Hindlimb muscle (tissue), 1 donor: Measurements from ENCODE around the gene PPM1F. TPM values are rescaled to one million over a fixed set of nuclear protein-coding genes. Genes with fewer than 3 reads are reported as not detected.

Source experiments
- DNase-seq: peaks from one replicate; pipeline ENCODE4 v3.0.0-alpha.2; 2013
- polyA plus RNA-seq: library from polyadenylated mRNA; unstranded; fragments of 120-200 nt; gene quantifications from one replicate; pipeline ENCODE4 v1.2.1, GENCODE V29; 2013; ENCODE audit not compliant: insufficient read length

Gene PPM1F
- polyA plus RNA-seq, 1 donor: 52.5 TPM

DNA sequence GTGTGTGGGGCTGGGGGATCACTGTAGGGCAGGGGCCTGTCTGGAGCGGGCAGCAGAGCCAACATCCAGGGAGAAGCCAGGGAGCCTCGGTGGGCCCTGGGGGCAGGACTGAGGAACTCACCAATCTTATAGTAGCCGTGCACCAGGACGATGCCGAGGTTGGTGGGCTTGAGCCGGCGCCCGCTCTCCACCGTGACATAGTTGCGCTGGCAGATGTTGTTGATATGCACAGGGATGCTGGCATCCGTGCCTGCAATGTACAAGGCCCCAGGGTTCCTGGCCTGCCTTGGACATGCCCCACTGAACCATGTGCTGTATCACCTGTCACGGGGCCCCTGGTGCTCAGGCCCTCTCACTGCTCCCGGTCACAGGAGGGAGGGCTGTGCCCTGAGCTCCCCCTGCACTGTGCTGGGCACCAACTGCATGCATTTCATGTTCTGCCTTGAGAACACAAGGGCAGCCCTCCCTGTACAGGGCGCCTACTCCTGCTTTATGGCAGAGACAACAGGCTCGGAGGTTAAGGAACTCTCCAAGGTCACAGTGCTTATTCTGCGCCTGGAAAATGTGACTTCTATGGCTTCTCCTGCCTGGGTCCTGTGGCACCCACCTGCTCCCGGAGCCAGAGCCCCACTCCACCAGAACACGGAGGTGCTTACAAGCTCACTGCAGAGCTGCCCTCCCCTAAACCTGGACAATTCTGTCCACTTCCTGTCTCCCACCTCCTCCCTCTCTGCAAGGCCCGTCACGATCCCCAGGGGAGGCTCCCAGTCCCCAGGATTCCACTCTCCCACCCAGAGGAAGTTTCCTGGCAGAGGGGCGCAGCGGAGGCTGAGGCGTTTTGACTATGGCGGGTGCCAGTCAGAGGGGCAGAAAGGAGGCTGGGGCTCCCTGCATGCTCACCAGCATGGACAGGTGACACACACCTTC, 7.8 kb upstream of the PPM1F start:
- no peak for DNase-seq

DNA sequence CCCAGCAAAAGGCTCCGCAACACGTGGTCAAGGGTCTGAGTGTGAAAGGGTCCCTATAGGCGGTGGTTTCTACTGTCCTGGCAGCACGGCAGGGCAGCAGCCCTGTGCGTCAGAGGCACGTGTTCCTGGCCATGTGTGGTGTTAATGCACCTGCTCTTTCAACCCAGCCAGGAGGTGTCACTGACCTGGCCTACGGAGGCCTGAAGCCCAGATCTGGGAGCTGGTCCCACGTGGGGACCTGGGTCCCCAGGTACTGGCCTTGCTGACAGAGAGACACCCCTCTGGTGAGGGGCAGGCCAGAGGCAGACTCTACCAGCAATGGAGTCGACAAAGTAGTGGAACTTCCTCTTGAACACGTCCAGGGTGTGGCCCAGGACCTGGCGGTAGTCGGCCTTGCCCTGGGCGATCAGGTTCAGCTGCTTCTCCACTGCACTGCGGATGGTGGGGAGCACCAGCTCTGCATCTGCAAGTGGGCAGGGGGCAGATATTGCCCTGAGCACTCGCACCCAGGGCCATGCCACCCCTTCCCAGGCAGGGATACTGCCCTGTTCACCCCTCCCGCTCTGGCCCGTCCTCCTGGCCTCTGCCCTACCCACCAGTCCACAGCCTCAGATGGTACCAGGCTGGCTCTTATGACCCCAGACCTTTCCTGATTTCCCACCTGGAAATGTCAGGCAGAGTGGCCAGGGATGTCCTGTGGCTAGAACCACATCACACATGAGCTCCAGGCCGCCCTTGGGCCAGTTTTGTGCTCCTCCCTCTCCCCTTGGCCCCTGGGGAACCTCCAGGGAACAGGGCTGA, 6.8 kb upstream of the PPM1F start:
- no peak for DNase-seq

DNA sequence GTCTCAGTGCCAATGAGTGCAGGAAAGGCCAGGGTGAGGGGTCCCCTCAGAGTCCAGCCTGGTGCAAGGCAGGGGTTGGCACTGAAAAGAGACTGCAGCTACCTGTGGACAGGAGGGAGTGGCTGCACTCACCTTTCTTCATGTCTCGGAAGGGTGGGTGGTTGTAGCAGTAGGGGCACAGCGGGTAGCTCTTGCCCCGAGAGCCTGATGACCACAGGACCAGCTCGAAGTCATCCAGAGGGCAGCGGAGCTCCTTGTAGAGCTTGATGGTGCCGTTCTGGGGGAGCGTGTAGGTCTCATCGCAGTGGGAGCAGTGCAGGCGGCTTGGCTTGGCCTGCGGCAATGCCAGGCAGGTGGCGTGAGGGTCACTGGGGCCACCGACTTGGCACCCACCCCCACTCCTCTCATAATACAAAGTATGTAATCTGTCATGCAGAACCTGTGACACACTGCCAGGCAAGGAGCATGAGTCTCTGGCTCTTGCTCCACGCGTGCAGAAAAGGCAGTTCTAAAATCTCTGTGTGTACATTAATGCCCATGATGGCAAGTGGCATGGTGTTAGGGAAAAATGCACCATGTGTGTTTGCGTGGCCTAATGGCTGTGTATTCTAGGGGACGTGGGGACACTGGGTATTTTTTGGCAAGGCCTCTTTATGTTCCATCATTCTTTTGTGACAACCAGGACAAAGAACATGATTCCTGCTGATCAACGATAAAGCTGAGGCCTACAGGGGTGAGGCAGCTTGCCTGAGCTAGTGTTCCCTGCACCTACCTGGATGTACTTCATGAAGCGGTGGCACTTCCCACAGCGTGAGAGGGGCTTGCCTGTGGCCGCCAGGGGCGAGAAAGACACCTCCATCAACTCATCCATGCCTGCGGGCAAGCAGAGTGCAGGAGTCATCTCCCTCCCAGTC, 6.0 kb upstream of the PPM1F start:
- DNase-seq: no peak

DNA sequence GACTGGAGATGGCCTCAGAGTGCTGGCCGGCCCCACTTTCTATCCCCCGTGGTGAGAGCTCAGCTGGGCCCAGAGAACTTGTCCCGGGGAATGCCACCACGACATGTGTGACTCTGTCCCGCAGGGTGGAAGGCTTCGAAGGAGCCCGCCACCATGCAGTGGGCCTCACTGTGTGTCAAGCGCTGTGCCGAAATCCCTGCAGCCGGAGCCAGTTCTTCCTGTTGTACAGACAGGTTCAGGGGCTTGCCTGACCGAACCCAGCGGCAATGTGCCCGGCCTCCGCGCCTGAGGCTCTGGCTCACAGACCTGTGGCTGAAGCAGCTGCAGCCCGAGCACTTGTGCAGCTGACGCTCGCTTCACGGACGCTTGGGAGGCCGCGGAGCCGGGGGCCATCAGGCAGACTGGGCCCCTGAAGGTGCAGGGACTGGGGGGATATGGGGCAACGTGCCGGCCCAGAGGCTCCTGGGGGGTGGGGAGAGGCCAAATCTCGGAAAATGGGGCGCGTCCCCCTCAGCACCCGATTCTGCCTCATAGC, 650 bp downstream of the PPM1F start:
- DNase-seq: no peak

DNA sequence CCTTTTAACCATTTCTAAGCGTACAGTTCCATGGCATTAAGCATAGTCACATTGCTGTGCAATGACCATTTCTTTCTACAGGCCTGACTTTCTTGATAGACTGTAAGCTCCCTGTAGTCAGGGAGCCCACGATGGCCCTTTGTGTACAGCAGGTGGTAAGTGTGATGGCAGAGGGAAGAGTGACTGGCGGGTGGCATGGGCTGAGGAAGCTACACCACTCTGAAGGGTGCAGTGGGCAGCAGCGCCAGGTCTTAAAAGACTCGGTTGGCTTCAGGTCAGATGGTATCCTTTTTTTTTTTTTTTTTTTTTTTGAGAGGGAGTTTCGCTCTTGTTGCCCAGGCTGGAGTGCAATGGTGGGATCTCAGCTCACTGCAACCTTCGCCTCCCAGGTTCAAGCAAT, 1.6 kb downstream of the PPM1F start:
- DNase-seq: no peak

DNA sequence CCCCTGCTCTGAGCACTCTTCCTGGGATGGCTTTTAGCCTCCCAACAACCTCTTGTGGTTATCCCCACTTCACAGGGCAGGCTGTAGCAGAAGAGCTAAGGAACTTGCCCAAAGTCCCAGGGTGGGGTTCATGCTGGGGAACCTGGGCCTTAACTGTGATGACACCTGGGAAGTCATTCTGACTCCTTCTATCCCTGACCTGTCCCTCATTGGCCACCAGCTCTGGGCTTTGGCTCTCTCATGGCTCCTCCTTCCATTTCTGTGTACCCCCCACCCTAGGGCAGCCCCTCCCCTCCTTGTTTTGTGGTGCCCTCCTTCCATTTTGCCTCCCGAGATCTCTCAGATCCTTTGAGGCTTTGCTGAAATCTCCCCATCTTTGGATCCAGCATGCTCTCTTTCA, 2.7 kb downstream of the PPM1F start:
- no peak for DNase-seq

DNA sequence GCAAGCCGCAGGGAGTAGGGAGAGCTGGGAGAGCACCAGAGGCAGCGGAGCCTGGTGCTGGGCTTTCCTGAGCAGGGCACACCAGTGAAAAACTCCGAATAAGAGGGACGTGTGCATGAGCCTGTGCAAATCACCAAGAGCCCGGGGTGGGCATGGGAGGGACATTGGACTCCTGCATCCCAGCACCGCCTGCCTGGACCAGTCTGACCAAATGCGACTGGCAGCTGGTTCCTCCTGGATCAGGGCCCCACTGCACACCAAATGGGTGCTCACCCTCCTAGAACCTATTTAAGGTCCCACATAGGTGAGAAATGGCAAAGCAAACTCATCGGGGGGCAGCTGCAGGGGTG, 3.1 kb downstream of the PPM1F start:
- no peak for DNase-seq

DNA sequence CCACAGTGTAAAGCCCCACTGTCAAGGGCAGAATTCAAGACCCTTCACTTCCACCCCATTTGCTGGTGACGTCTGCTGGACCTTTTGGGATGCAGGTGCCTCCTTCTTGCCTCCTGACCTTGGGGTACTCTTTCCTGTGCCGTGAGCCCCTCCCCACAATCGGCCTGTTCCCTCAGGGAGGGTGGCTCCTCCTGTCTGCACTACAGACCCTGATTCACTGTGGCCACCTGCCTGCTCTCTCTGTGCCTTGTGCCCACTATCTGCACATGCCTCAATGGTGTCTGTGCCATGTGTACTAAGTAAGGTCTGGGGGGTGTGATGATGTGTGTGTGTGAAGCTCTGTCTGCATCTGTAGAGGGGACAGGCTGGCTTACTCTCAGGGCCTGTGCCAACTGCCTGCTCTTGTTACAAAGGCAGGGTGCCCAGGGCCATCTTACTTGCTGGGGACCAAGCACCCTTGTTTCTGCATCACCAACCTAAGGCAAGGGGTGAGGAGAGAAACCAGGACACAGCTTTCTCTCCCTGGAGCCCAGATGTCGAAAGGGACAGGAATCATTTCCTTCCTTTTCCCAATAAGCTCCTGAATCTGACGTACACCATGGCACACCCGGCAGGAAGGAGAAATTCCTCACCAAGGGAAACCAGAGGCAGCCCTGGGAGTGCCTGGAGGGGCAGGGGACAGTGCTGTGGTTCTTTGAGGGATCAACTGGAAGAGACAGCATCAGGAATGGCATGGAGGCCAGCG, 3.7 kb downstream of the PPM1F start:
- no peak for DNase-seq

DNA sequence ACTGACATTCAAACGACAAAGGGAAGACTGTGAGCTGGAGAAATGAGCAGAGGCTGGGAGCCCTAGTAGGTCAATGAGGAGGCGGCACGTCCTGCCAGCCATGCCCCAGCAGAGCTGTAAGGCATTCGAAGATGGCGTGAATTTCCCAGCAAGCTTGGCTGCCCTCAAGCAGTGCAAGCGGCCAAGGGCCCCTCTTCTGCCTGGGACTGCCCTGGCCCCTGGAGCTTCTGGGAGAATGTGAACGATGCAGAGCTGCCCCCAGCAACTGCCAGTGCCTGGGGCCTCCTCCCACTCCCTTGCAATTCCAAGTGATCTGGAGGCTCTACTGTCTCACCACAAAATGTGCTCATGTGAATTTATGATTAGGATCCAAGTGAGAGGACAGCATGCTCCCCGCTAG, 4.3 kb downstream of the PPM1F start:
- DNase-seq: no peak

DNA sequence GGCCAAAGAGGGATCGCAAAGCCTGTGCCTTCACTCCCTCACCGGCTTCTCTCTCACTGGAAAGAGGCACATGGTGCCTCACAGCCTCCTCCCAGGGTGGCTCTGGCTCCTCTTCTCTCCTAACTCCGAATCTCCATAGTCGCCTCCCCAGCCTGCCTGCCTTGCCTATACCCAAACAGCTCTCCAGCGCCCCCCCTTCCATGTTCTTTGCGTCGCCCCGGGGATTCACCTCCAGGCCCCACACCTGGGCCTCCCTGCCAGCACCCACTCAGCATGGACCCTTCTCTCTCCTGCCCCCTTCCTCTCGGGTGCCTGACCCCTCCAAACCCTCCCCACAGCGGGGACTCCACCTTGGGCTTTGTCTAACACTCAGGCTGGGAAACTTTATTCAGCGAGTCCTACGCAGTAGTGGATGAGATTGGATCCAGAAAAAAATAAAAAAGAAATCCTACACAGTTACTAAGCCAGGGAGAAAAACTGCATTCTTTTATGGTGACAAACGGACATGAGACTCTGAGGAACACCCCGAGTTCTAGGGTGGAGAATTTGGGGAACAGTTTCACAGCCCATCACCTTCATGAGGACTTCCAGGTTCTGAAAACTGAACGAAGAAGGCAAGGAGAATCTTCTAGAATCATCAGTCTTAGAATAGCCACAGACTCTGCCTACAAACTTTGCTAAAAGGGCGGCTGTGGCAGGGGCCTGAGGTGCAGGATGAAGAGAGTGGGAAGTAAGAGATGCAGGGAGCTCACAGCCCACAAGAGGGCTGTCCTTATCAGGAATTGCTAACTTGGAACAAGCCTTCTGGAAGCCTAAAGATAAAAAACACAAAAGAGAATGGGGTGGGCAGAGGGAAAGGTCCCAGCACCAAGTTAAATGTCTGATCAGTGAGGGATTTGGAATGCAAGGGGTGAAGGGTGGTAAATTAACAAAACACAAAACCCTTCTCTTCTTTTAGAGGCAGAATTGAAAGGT, 5.3 kb downstream of the PPM1F start:
- DNase-seq: no peak

DNA sequence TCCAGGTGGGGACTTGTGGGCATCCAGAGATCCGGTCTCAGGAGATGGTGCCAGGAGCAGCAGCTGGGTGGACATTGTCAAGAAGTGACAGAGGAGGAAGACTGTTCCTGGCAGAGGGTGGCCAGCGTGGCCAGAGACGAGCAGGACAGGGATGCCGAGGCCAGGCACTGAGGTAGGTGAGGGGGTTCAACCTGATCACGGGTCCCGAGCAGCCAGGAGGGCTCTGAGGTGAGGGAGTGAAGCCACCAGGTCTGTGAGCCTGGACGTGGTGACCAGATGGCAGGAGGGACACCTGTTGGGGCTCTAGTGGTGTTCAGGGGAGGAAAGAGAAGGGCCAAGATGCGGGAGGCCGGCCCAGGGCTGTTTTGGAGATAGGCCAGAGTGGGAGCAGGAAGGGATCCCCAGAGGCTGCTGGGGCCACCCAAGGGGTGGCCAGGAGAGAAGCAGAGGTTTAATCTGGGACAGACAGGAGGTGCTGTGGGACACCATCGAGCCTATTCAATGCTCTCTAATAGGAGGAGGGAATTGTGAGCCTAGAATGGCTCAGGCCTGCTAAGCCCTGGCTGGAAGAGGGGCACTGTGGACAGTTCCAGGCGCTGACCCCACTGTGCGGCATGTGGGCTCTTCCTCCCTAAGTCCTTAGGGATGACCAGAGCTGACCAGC, 6.3 kb downstream of the PPM1F start:
- DNase-seq: no peak

DNA sequence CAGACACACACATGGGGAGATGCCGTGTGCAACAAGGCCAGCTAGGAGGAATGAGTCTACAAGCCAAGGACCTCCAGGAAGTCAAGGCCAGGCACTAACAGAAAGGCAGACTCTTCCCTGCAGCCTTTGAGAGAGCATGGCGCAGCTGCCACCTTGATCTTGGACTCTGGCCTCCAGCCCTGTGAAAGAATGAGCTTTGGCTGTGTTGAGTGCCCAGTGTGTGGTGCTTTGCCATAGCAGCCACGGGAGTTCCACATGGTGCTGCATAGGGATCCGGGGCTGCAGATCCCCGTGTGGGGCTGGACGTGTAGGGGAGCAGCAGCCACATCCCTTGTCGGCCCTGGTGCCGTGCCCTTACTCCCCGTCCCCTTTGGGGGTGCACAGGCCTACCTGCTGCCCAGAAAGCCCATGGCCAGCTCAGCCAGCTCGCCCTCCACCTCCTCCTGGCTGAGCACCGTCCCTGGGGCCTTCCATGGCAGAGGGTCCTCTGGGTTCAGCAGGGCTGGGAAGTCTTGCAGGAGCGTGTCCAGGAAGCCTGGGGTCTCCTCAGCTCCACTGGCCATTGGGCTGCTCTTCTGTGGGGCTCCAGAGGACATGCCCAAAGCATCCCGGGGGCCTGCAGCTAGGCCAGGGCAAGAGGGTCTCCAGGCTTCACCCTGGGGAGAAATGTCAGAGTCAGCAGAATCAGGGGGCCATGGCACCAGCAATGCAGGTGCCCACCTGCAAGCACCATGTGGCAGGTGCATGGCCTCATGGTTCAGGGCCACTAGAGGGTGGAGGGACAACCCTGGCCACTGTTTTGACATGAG, 7.0 kb downstream of the PPM1F start:
- DNase-seq: no peak

DNA sequence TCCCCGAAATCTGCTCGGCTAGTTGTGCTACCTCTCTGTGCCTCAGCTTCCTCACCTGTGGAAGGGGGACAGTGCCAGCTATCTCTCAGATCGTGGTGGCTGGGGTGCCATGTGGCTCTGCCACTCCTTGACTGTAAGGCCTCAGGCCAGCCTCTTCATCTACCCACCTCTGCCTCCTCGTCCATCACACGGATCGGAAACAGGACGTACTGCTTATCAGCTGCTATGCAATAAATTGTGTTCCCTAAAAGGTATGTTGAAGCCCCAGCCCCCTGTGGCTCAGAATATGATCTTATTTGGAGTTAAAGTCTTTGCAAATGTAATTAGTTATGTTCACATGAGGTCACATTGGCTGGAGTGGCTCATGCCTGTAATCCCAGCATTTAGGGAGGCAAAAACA, 7.8 kb downstream of the PPM1F start:
- no peak for DNase-seq

DNA sequence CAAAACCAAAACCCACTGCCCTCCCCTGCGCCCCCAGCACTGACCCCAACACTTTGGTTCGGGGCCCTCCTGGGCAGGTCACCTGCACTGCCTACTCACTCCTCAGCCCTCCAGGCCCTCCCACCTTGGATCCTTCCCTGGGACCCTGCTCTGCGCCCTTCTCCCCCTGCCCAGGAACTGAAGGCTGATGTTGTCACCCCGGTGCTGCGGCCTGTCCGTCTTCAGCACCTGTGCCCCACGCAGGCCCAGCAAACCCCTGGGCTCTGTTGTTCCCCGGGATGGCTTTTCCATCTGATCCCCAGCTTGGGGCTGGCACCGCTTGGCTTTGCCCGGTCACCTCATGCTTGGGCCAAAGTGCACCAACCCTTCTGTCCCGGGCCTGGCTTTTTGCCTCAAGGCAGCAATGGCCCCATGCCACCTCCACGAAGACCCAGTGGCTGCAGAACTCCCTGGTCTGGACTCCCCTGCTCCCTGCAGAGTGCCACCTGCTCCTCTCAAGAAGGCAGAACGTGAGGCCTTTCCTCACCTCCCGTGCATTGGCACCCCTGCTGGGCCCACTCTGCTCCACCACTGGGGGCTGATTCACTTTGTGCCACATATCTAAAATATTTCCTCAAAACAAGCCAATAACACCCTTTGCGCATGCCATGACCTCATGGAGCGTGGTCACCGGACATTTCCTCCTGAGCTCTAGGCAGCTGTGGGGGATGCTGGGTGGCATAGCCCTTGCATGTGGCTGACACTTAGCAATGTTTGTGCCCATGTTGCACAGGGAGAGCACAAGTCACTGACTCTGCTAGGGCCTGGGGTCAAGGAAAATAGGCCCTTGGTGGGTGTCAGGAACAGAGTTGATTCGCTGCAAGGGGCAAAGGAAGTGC, 8.8 kb downstream of the PPM1F start:
- DNase-seq: no peak

DNA sequence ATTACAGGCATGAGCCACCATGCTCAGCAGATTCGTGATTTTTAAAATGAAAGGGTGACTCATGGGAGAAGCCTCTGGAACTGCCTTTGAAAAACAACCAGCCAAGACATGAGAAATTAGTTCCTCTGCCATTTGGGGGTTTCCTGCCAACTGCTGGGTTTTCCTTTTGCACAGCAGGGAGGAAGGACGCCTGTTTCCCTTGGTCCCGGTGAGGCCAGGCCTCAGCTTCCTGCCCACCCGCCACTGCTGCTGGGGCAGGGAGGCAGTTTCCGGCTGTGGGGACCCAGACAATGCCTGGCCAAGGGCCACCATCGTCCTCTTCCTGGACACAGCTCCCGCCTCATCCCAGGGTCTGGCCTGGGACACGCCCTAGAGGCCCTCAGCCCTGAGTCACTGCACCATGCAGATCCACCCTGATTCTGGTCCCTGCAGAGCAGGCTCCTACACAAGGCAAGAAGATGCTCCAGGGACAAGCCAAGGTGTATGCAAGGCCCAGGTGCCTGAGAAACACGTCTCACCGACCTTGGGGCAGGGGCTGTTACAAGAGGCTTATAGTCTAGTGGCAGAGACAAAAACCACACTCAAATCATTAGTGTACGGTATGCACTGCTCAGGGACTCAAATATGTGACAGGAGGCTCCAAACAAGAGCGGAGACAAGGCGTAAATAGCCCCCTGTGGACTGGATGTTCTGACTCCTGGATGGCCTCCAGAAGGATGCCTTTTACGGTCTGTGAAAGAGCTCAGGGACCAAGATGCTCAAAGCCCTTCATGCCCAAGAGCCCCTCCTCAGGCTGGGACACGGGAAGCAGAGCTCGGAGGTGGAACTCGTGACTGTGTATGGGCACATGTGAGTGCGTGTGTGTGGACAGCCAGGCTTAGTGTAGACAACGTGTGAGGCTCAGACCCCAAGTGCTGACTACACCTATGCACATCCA, 10.0 kb downstream of the PPM1F start:
- peak; percentile 49 for DNase-seq

DNA sequence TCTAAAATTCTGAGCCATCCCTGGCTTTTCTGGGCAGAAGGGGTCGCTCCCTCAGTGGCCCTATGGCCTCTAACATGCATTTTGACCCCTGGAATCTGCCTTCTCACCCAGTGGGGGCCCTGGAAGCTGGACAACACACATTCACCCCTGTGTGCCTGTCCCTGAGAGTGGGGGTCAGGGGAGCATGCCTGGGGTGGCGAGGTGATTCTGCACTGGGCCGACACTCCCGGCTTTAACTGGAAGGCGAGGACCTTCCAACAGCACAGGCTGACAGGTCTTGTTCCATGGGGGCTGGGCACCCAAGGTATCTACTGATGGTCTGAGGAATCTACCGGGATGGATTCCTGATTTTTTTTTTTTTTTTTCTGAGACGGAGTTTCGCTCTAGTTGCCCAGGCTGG, 10.7 kb downstream of the PPM1F start:
- DNase-seq: no peak

DNA sequence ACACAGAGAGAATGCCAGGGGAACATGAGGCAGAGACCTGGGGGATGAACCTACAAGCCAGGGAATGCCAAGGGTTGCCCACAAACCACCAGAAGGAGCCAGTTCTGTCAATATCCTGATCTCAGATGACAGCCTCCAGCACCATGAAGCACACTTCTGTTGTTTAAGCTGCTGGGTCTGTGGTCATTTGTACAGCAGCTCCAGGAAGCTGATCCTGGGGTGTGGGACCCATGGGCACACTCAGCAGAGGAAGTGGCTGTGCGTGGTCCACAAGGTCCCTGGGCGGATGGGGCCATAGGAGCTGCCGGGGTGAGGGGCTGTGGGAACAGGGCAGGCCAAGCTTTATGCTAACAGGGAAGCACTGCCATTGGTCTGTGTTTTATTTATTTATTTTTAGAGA, 12.1 kb downstream of the PPM1F start:
- no peak for DNase-seq
